UCSD-AML1 (cell line): ENCODE results near the gene INAFM1.

Experiments
- DNase-seq: peaks from one replicate; lab custom pipeline; 2025; ENCODE audit not compliant: unreplicated experiment; lab: John Stamatoyannopoulos, UW

The INAFM1 gene

GRCh38 chr19:47309038-47309437 is 34.4 kb downstream of the INAFM1 start:
- no peak for DNase-seq

- peak; percentile 28 for DNase-seq
Measured at GRCh38 chr19:47309608-47310007, 34.9 kb downstream of the INAFM1 start, which contains the start of gene C5AR1. TSS of gene C5AR1 (plus strand) at chr19:47309861. CDS start at chr19:47309896, 35 bp downstream.

GRCh38 chr19:47310323-47310722 is 35.6 kb downstream of the INAFM1 start:
- DNase-seq = no peak

GRCh38 chr19:47310819-47311218 is 36.1 kb downstream of the INAFM1 start:
- DNase-seq = no peak

- no peak for DNase-seq
Measured at GRCh38 chr19:47312366-47313006, 37.8 kb downstream of the INAFM1 start.

GRCh38 chr19:47313754-47314295 is 39.1 kb downstream of the INAFM1 start:
- DNase-seq = no peak

- peak; percentile 67 for DNase-seq
Measured at GRCh38 chr19:47315125-47315821, 40.6 kb downstream of the INAFM1 start.

GRCh38 chr19:47316513-47316912 is 41.8 kb downstream of the INAFM1 start:
- no peak for DNase-seq

GRCh38 chr19:47319923-47320871 is 45.5 kb downstream of the INAFM1 start:
- no peak for DNase-seq

- DNase-seq = no peak
Measured at GRCh38 chr19:47321630-47322029, 46.9 kb downstream of the INAFM1 start.

- DNase-seq = no peak
Measured at GRCh38 chr19:47322058-47322457, 47.4 kb downstream of the INAFM1 start.

GRCh38 chr19:47323409-47323808 is 48.7 kb downstream of the INAFM1 start:
- no peak for DNase-seq

GRCh38 chr19:47323872-47324271 is 49.2 kb downstream of the INAFM1 start:
- no peak for DNase-seq

- peak; percentile 63 for DNase-seq
Measured at GRCh38 chr19:47324502-47324901, 49.8 kb downstream of the INAFM1 start.
